HepG2 (cell line): Measurements from ENCODE around the gene ZBP1. TPM values are rescaled to one million over a fixed set of nuclear protein-coding genes. Genes with fewer than 3 reads are reported as not detected.

Experiments
- ATAC-seq: fragments of 200-7000 bp; cut with Tn5 transposase; 3 replicates; pipeline ENCODE4 v1.9.1; 2020; ENCODE audit warnings: mild to moderate bottlenecking, moderate library complexity
- BruUV-seq: library from RNA; stranded (reverse); fragments of 400-500 nt; replicated peaks from 2 replicates; lab custom pipeline; 2021; lab: Mats Ljungman, UMichigan
- CTCF ChIA-PET: fragments of 300-600 bp; formaldehyde crosslinking; extraction: SDS; loops from one replicate; lab custom pipeline; 2021; ENCODE audit warnings: low total read pairs, inconsistent platforms, low intra/inter-chr PET ratio; lab: Yijun Ruan, JAX
- POLR2A ChIA-PET: fragments of 350-600 bp; sonication (Branson Sonifier 250); formaldehyde crosslinking; loops from one replicate; lab custom pipeline; 2020; ENCODE audit warnings: antibody characterized with exemption, inconsistent platforms; lab: Yijun Ruan, JAX
- DNase-seq: peaks from one replicate; pipeline ENCODE4 v3.0.0-alpha.2; 2015; ENCODE audit warnings: low spot score
- FAIRE-seq: peaks from 3 replicates; lab custom pipeline; 2011; peaks lifted over from hg19 to GRCh38; lab: Jason Lieb, UNC
- H2AFZ ChIP-seq: one replicate; pipeline ENCODE4 v1.6.1; 2011; ENCODE audit warnings: low read length, inconsistent platforms
- H3K27ac ChIP-seq: fragments of 300-600 bp; 3 replicates; pipeline ENCODE4 v1.8.0; 2011; ENCODE audit warnings: mixed run types, mild to moderate bottlenecking, mixed read lengths, low read length, inconsistent platforms; ENCODE audit not compliant: insufficient read depth; ENCODE audit errors: extremely low read length
- H3K27me3 ChIP-seq, 2 experiments: fragments of 200-600 bp in 1 of 2; 2 replicates in 1 of 2; 3 replicates in 1 of 2; pipeline versions ENCODE4 v1.6.0 to v1.8.0; 2011; ENCODE audit warnings: low read length in 2 of 2, mild to moderate bottlenecking in 2 of 2, moderate library complexity in 2 of 2, inconsistent platforms in 1 of 2; ENCODE audit not compliant: insufficient read depth in 2 of 2, control insufficient read depth in 1 of 2
- H3K36me3 ChIP-seq, 2 experiments: fragments of 200-600 bp in 1 of 2; replicated peaks in 1 of 2; 2 replicates in 1 of 2; 3 replicates in 1 of 2; pipeline versions ENCODE4 v1.5.1 to v1.8.0; 2011; ENCODE audit warnings: low read length in 2 of 2, inconsistent platforms in 1 of 2; ENCODE audit not compliant: insufficient read depth in 2 of 2, control insufficient read depth in 1 of 2
- H3K4me1 ChIP-seq: 2 replicates; pipeline ENCODE4 v1.5.1; 2012; ENCODE audit warnings: low read length, inconsistent platforms; ENCODE audit not compliant: insufficient read depth
- H3K4me2 ChIP-seq: 2 replicates; pipeline ENCODE4 v1.6.0; 2011; ENCODE audit warnings: low read depth, low read length, inconsistent platforms
- H3K4me3 ChIP-seq, 3 experiments: fragments of 200-600 bp in 1 of 3; sonication (generic), shearing (Covaris generic) in 1 of 3; replicated peaks in 1 of 3; 2 replicates each; pipeline ENCODE4 v1.5.1; 2011 to 2016; ENCODE audit warnings: low read length in 3 of 3, inconsistent platforms in 2 of 3, low read depth in 2 of 3, mild to moderate bottlenecking in 2 of 3, control low read depth in 1 of 3, mixed read lengths in 1 of 3; ENCODE audit not compliant: insufficient read depth in 1 of 3
- H3K79me2 ChIP-seq: one replicate; pipeline ENCODE4 v1.6.1; 2011; ENCODE audit warnings: low read length, inconsistent platforms; ENCODE audit not compliant: insufficient read depth
- H3K9ac ChIP-seq: 2 replicates; pipeline ENCODE4 v1.6.0; 2011; ENCODE audit warnings: mild to moderate bottlenecking, low read depth, low read length, inconsistent platforms; ENCODE audit not compliant: insufficient read depth
- H3K9me3 ChIP-seq: 2 replicates; pipeline ENCODE4 v1.5.1; 2012; ENCODE audit warnings: mild to moderate bottlenecking, low read length
- H4K20me1 ChIP-seq: 2 replicates; pipeline ENCODE4 v1.6.0; 2011; ENCODE audit warnings: inconsistent platforms, mild to moderate bottlenecking, low read length, moderate library complexity; ENCODE audit not compliant: insufficient read depth
- ASH2L ChIP-seq: fragments of 300-600, 200-600 bp; sonication (generic); IDR thresholded peaks from 2 replicates; pipeline ENCODE4 v1.7.0; 2017; ENCODE audit warnings: low read depth, mild to moderate bottlenecking, moderate library complexity, mixed read lengths, low read length; ENCODE audit not compliant: insufficient read length
- FOSL1 ChIP-seq: sonication (generic); formaldehyde crosslinking; IDR thresholded peaks from 2 replicates; pipeline ENCODE4 v1.9.0; 2021; ENCODE audit warnings: missing genetic modification reagents, borderline replicate concordance
- JUNB ChIP-seq: sonication (generic); formaldehyde crosslinking; IDR thresholded peaks from 2 replicates; pipeline ENCODE4 v1.8.0; 2022; ENCODE audit warnings: missing genetic modification reagents, mild to moderate bottlenecking, borderline replicate concordance
- KLF13 ChIP-seq: sonication (generic); formaldehyde crosslinking; IDR thresholded peaks from 2 replicates; pipeline ENCODE4 v1.4.0; 2020; ENCODE audit warnings: mild to moderate bottlenecking, missing genetic modification reagents
- LRRFIP1 ChIP-seq: sonication (generic); formaldehyde crosslinking; conservative IDR thresholded peaks from 2 replicates; pipeline ENCODE4 v1.4.0; 2020; ENCODE audit warnings: missing genetic modification reagents
- MTA3 ChIP-seq: sonication (generic); formaldehyde crosslinking; IDR thresholded peaks from 2 replicates; pipeline ENCODE4 v1.4.0; 2020; ENCODE audit warnings: missing genetic modification reagents
- NFE2 ChIP-seq: sonication (generic); formaldehyde crosslinking; IDR thresholded peaks from 2 replicates; pipeline ENCODE4 v1.4.0; 2020; ENCODE audit warnings: missing genetic modification reagents
- NFYC ChIP-seq: IDR thresholded peaks from 2 replicates; pipeline ENCODE4 v1.6.1; 2016; ENCODE audit warnings: missing genetic modification reagents, missing compliant biosample characterization
- PLRG1 ChIP-seq: fragments of 450-650 bp; conservative IDR thresholded peaks from 2 replicates; pipeline ENCODE4 v1.6.1; 2016
- SCMH1 ChIP-seq: sonication (generic); formaldehyde crosslinking; IDR thresholded peaks from 2 replicates; pipeline ENCODE4 v1.9.0; 2021; ENCODE audit warnings: missing genetic modification reagents, mild to moderate bottlenecking, borderline replicate concordance
- SIN3A ChIP-seq: IDR thresholded peaks from 2 replicates; pipeline ENCODE4 v1.6.1; 2011; ENCODE audit warnings: low read depth, mild to moderate bottlenecking, control low read depth, low read length, borderline replicate concordance
- TARDBP ChIP-seq: sonication (generic); formaldehyde crosslinking; IDR thresholded peaks from 2 replicates; pipeline ENCODE4 v1.8.0; 2022; ENCODE audit warnings: mild to moderate bottlenecking, missing genetic modification reagents
- ZFP41 ChIP-seq: sonication (generic); formaldehyde crosslinking; IDR thresholded peaks from 2 replicates; pipeline ENCODE4 v1.4.0; 2020; ENCODE audit warnings: mild to moderate bottlenecking, missing genetic modification reagents, borderline replicate concordance
- ZMYM3 ChIP-seq: sonication (generic); formaldehyde crosslinking; IDR thresholded peaks from 2 replicates; pipeline ENCODE4 v1.5.1; 2020; ENCODE audit warnings: mild to moderate bottlenecking, missing genetic modification reagents
- ZNF138 ChIP-seq: sonication (generic); formaldehyde crosslinking; IDR thresholded peaks from 2 replicates; pipeline ENCODE4 v1.5.0; 2020; ENCODE audit warnings: mild to moderate bottlenecking, low read depth, missing genetic modification reagents
- ZNF17 ChIP-seq: sonication (generic); formaldehyde crosslinking; IDR thresholded peaks from 2 replicates; pipeline ENCODE4 v1.5.0; 2020; ENCODE audit warnings: mild to moderate bottlenecking, missing genetic modification reagents
- ZNF329 ChIP-seq: sonication (generic); formaldehyde crosslinking; IDR thresholded peaks from 2 replicates; pipeline ENCODE4 v1.9.0; 2021; ENCODE audit warnings: low read depth, mild to moderate bottlenecking, missing genetic modification reagents
- ZNF501 ChIP-seq: sonication (generic); formaldehyde crosslinking; IDR thresholded peaks from 2 replicates; pipeline ENCODE4 v1.5.1; 2020; ENCODE audit warnings: mild to moderate bottlenecking, moderate library complexity, missing genetic modification reagents
- ZNF557 ChIP-seq: sonication (generic); formaldehyde crosslinking; IDR thresholded peaks from 2 replicates; pipeline ENCODE4 v1.4.0; 2020; ENCODE audit warnings: missing genetic modification reagents
- ZSCAN9 ChIP-seq: IDR thresholded peaks from 2 replicates; pipeline ENCODE4 v1.6.1; 2016; ENCODE audit warnings: borderline replicate concordance
- WGBS: methylation state at CpG from one replicate; pipeline ENCODE4 v1.1.6; 2017; ENCODE audit warnings: low lambda C conversion rate; 5-methylcytosine and 5-hydroxymethylcytosine counted together
- in situ Hi-C: cut with HindIII; loops from 2 replicates; pipeline ENCODE4 v1.10.0; 2017; ENCODE audit warnings: low pct_unique_long_range_greater_than_20kb; ENCODE audit not compliant: extremely low pct_ligation_motif_present
- intact Hi-C: fragments of 100-400 bp; cut with micrococcal nuclease; formaldehyde crosslinking; loops from one replicate; pipeline ENCODE4 v1.10.0; 2022; ENCODE audit not compliant: unreplicated experiment
- polyA plus RNA-seq, 8 experiments: library from polyadenylated mRNA; depleted of rRNA in 3 of 8; stranded (reverse) in 7 of 8; unstranded in 1 of 8; fragments of >200 nt; fragmentation: Illumina TruSeq in 4 of 8; extraction: Trizol in 4 of 8; gene quantifications; 2 replicates each; pipeline versions ENCODE4 v1.2.1 to v1.2.3, GENCODE V29; 2011 to 2016; ENCODE audit warnings: low read depth in 4 of 8, missing spikeins in 1 of 8, mixed read lengths in 1 of 8; ENCODE audit not compliant: insufficient read depth in 1 of 8
- total RNA-seq, 5 experiments: library from RNA; depleted of rRNA; stranded (reverse); fragments of >200 nt; fragmentation: Illumina TruSeq; extraction: Trizol; gene quantifications; 2 replicates each; pipeline ENCODE4 v1.2.3, GENCODE V29; 2016; ENCODE audit warnings: low read depth in 1 of 5
- TF ChIP-seq, protein P1 (sequence below): sonication (generic); formaldehyde crosslinking; IDR thresholded peaks from 2 replicates; pipeline ENCODE4 v1.9.0; 2021; ENCODE audit warnings: missing genetic modification reagents, mild to moderate bottlenecking, borderline replicate concordance

The ZBP1 gene
- total and polyA plus RNA-seq, 2 of the 13 experiments (the other 11 are each of a cell fraction or from before 2014, with no cell fraction given): not detected

DNA sequence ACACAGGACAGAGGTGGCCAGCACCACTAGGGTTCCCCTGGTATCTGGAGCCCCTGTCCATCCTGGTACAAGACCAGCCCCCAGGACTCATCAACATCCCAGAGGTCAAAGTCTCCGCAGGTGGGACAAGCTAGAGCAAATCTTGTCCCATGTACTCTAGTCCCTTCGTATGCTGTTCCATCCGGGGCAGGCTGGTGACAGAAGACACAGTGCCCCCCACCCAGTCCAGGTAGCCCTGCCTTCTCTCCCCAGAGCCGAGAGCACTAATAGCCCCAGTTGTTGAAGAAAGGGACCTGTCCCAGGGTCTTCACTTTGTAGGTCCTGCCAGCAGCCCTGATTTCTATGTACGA lies 38.2 kb downstream of the ZBP1 start (continued):
- TF ChIP-seq ZNF138 (CRISPR knock-in tag) (no peak), ZNF17 (CRISPR knock-in tag) (no peak), SIN3A (peak; percentile 35; the same call in 1 of the 2 replicates), ASH2L (peak; percentile 4), ZMYM3 (CRISPR knock-in tag) (peak; percentile 13; the same call in 1 of the 2 replicates), ZNF501 (CRISPR knock-in tag) (peak; percentile 15; the same call in 1 of the 2 replicates), ZNF557 (no peak)

- POLR2A ChIA-PET: interaction anchor here (1.2 to 3.1 kb wide), 7 partner anchors 9 to 54 kb away, joined by 3 to 23 read pairs (median 10); partner anchors contain the start of gene PCK1
- H4K20me1 ChIP-seq: no peaks in the 10 kb centered on the region
- CTCF ChIA-PET: interaction anchor here (1.1 to 1.8 kb wide), 4 partner anchors 13 to 628 kb away, joined by 3 to 6 read pairs (median 3); no protein-coding TSS in a partner anchor
- H3K36me3 ChIP-seq: no peaks in the 10 kb centered on the region
- H3K4me3 ChIP-seq: peak overlapping the region in 1 of 3 experiments; percentile 30; a peak in 1 of 6 replicates
- H2AFZ ChIP-seq: no peak overlapping the region
- BruUV-seq: no TSS peak
- peaks cover 0 to 1% of the 10 kb centered on the region in 2 experiments; a peak in 1 of 5 replicates for H3K27me3 ChIP-seq
- DNase-seq (no peak), ATAC-seq (peak; percentile 55), FAIRE-seq (no peak)
- peak overlapping the region; percentile 57 for H3K4me2 ChIP-seq
- peak overlapping the region; percentile 53 for H3K27ac ChIP-seq
- no peaks in the 10 kb centered on the region for H3K79me2 ChIP-seq
- WGBS: 57% methylated on average over 14 of the region's 14 CpGs
- H3K9ac ChIP-seq: no peak overlapping the region
- peaks cover 100% of the 10 kb centered on the region for H3K4me1 ChIP-seq
- H3K9me3 ChIP-seq: no peaks in the 10 kb centered on the region
- in situ Hi-C loops (loop anchor here (10.0 kb wide), 1 partner anchor 197 kb away; no protein-coding TSS in a partner anchor), intact Hi-C loops (no loop called here)
- no peak for TF ChIP-seq ZNF329
- TF ChIP-seq ZSCAN9: no peak
- no peak for TF ChIP-seq NFYC (CRISPR knock-in tag)
- TF ChIP-seq LRRFIP1: no peak
- TF ChIP-seq, protein P1, sequence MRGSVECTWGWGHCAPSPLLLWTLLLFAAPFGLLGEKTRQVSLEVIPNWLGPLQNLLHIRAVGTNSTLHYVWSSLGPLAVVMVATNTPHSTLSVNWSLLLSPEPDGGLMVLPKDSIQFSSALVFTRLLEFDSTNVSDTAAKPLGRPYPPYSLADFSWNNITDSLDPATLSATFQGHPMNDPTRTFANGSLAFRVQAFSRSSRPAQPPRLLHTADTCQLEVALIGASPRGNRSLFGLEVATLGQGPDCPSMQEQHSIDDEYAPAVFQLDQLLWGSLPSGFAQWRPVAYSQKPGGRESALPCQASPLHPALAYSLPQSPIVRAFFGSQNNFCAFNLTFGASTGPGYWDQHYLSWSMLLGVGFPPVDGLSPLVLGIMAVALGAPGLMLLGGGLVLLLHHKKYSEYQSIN: no peak
- no peak for TF ChIP-seq SCMH1 (CRISPR knock-in tag)
- TF ChIP-seq ZFP41: no peak
- TF ChIP-seq MTA3 (CRISPR knock-in tag): no peak
- TF ChIP-seq JUNB (CRISPR knock-in tag): no peak
- no peak for TF ChIP-seq NFE2 (CRISPR knock-in tag)
- TF ChIP-seq KLF13 (CRISPR knock-in tag): no peak
- TF ChIP-seq PLRG1: no peak
- TF ChIP-seq FOSL1 (CRISPR knock-in tag): no peak
- TF ChIP-seq TARDBP: no peak
Observed at GRCh38 chr20:57581202-57582028, 38.8 kb downstream of the ZBP1 start.
